ENCODE measurements around the gene SLC2A9.
"Not testable (repeated sequence)": the region's sequence is repeated elsewhere in the genome, so short reads cannot be mapped to it uniquely, and the experiment has no call there.

The SLC2A9 gene

GRCh38 chr4:9996319-9997110, 24.8 kb downstream of the SLC2A9 start:
- no peak for DNase-seq (ENCODE audit: low read depth)

GRCh38 chr4:9994246-9994847, 26.9 kb downstream of the SLC2A9 start:
- DNase-seq (ENCODE audit: low read depth) = no peak

GRCh38 chr4:9989918-9990635, 31.2 kb downstream of the SLC2A9 start:
- DNase-seq (ENCODE audit: low read depth) = no peak

GRCh38 chr4:9988933-9989332, 32.4 kb downstream of the SLC2A9 start:
- DNase-seq (ENCODE audit: low read depth) = no peak

GRCh38 chr4:9988363-9988749, 32.9 kb downstream of the SLC2A9 start:
- DNase-seq (ENCODE audit: low read depth) = no peak

- no peak for DNase-seq (ENCODE audit: low read depth)
Measured at GRCh38 chr4:9987749-9988362, 33.4 kb downstream of the SLC2A9 start.

- DNase-seq (ENCODE audit: low read depth) = no peak
Measured at GRCh38 chr4:9984621-9985020, 36.7 kb downstream of the SLC2A9 start.

- no peak for DNase-seq (ENCODE audit: low read depth)
Measured at GRCh38 chr4:9983211-9983610, 38.1 kb downstream of the SLC2A9 start.

- DNase-seq (ENCODE audit: low read depth) = not testable (repeated sequence)
Measured at GRCh38 chr4:9981899-9982298, 39.4 kb downstream of the SLC2A9 start.

- no peak for DNase-seq (ENCODE audit: low read depth)
Measured at GRCh38 chr4:9980898-9981297, 40.4 kb downstream of the SLC2A9 start.

GRCh38 chr4:9979101-9979701, 42.1 kb downstream of the SLC2A9 start:
- DNase-seq (ENCODE audit: low read depth) = no peak

- DNase-seq (ENCODE audit: low read depth) = no peak
Measured at GRCh38 chr4:9977518-9978031, 43.7 kb downstream of the SLC2A9 start.

GRCh38 chr4:9976781-9977180, 44.5 kb downstream of the SLC2A9 start:
- DNase-seq (ENCODE audit: low read depth) = no peak

GRCh38 chr4:9976293-9976692, 45.0 kb downstream of the SLC2A9 start:
- no peak for DNase-seq (ENCODE audit: low read depth)

- DNase-seq (ENCODE audit: low read depth) = no peak
Measured at GRCh38 chr4:9971711-9972110, 49.6 kb downstream of the SLC2A9 start.

- no peak for DNase-seq (ENCODE audit: low read depth)
Measured at GRCh38 chr4:9970399-9971011, 50.8 kb downstream of the SLC2A9 start.

- no peak for DNase-seq (ENCODE audit: low read depth)
Measured at GRCh38 chr4:9969526-9970398, 51.5 kb downstream of the SLC2A9 start.

GRCh38 chr4:9968472-9968871, 52.8 kb downstream of the SLC2A9 start:
- no peak for DNase-seq (ENCODE audit: low read depth)

- no peak for DNase-seq (ENCODE audit: low read depth)
Measured at GRCh38 chr4:9964879-9965278, 56.4 kb downstream of the SLC2A9 start.

GRCh38 chr4:9963328-9963727, 58.0 kb downstream of the SLC2A9 start:
- no peak for DNase-seq (ENCODE audit: low read depth)

Data from activated T-helper 9 cell treated with anti-CD3 and anti-CD28 coated beads, Interleukin-2, amount 50 U/mL, for 16 hours (primary cell).